HepG2 (cell line): ENCODE measurements around the gene EPHA10. TPM values are rescaled to one million over a fixed set of nuclear protein-coding genes. Genes with fewer than 3 reads are reported as not detected.

Source experiments
- HOXA9 ChIP-seq: sonication (generic); formaldehyde crosslinking; IDR thresholded peaks from 2 replicates; pipeline ENCODE4 v1.8.1; 2022; ENCODE audit warnings: missing genetic modification reagents, mild to moderate bottlenecking, moderate library complexity, borderline replicate concordance
- HOXD1 ChIP-seq: sonication (generic); formaldehyde crosslinking; IDR thresholded peaks from 2 replicates; pipeline ENCODE4 v1.5.0; 2020; ENCODE audit warnings: missing genetic modification reagents
- JUND ChIP-seq: sonication (generic); formaldehyde crosslinking; IDR thresholded peaks from 2 replicates; pipeline ENCODE4 v1.8.0; 2022; ENCODE audit warnings: mild to moderate bottlenecking, missing genetic modification reagents
- KDM1A ChIP-seq: IDR thresholded peaks from 2 replicates; pipeline ENCODE4 v1.6.1; 2016; ENCODE audit warnings: missing compliant biosample characterization
- RAD51 ChIP-seq: fragments of 450-650 bp; IDR thresholded peaks from 2 replicates; pipeline ENCODE4 v1.6.1; 2016; ENCODE audit warnings: borderline replicate concordance
- RELA ChIP-seq: sonication (generic); formaldehyde crosslinking; IDR thresholded peaks from 2 replicates; pipeline ENCODE4 v1.4.0; 2020; ENCODE audit warnings: missing genetic modification reagents
- SIN3A ChIP-seq: IDR thresholded peaks from 2 replicates; pipeline ENCODE4 v1.6.1; 2011; ENCODE audit warnings: low read depth, mild to moderate bottlenecking, control low read depth, low read length, borderline replicate concordance
- SMC3 ChIP-seq: IDR thresholded peaks from 2 replicates; pipeline ENCODE4 v1.6.1; 2011; ENCODE audit warnings: low read length, improper control_type of control experiment
- SP1 ChIP-seq, 2 experiments: fragments of 450-650 bp in 1 of 2; sonication (generic) in 1 of 2; formaldehyde crosslinking in 1 of 2; IDR thresholded peaks; 2 replicates each; pipeline versions ENCODE4 v1.4.0 to v1.6.1; 2016 to 2020; ENCODE audit warnings: missing genetic modification reagents in 1 of 2
- TBX3 ChIP-seq: fragments of 450-650 bp; IDR thresholded peaks from 2 replicates; pipeline ENCODE4 v1.6.1; 2017; ENCODE audit warnings: antibody characterized with exemption, mild to moderate bottlenecking, inconsistent platforms, borderline replicate concordance
- ZNF263 ChIP-seq: sonication (generic); formaldehyde crosslinking; IDR thresholded peaks from 2 replicates; pipeline ENCODE4 v1.4.0; 2020; ENCODE audit warnings: missing genetic modification reagents
- ZNF329 ChIP-seq: sonication (generic); formaldehyde crosslinking; IDR thresholded peaks from 2 replicates; pipeline ENCODE4 v1.9.0; 2021; ENCODE audit warnings: low read depth, mild to moderate bottlenecking, missing genetic modification reagents
- ZNF577 ChIP-seq: sonication (generic); formaldehyde crosslinking; IDR thresholded peaks from 2 replicates; pipeline ENCODE4 v1.4.0; 2020; ENCODE audit warnings: mild to moderate bottlenecking, low read depth, missing genetic modification reagents, borderline replicate concordance
- ZNF605 ChIP-seq: sonication (generic); formaldehyde crosslinking; IDR thresholded peaks from 2 replicates; pipeline ENCODE4 v1.8.0; 2022; ENCODE audit warnings: mild to moderate bottlenecking, missing genetic modification reagents
- ZNF614 ChIP-seq: IDR thresholded peaks from 2 replicates; pipeline ENCODE4 v1.6.1; 2018; ENCODE audit warnings: missing biosample characterization, missing genetic modification reagents, inconsistent platforms, borderline replicate concordance
- ZNF780A ChIP-seq: sonication (generic); formaldehyde crosslinking; IDR thresholded peaks from 2 replicates; pipeline ENCODE4 v1.8.0; 2022; ENCODE audit warnings: mild to moderate bottlenecking, missing genetic modification reagents, moderate library complexity
- ZNF841 ChIP-seq: sonication (generic); formaldehyde crosslinking; IDR thresholded peaks from 2 replicates; pipeline ENCODE4 v1.8.1; 2023; ENCODE audit warnings: missing genetic modification reagents, borderline replicate concordance
- polyA plus RNA-seq, 8 experiments: library from polyadenylated mRNA; depleted of rRNA in 3 of 8; stranded (reverse) in 7 of 8; unstranded in 1 of 8; fragments of >200 nt; fragmentation: Illumina TruSeq in 4 of 8; extraction: Trizol in 4 of 8; gene quantifications; 2 replicates each; pipeline versions ENCODE4 v1.2.1 to v1.2.3, GENCODE V29; 2011 to 2016; ENCODE audit warnings: low read depth in 4 of 8, missing spikeins in 1 of 8, mixed read lengths in 1 of 8; ENCODE audit not compliant: insufficient read depth in 1 of 8
- total RNA-seq, 5 experiments: library from RNA; depleted of rRNA; stranded (reverse); fragments of >200 nt; fragmentation: Illumina TruSeq; extraction: Trizol; gene quantifications; 2 replicates each; pipeline ENCODE4 v1.2.3, GENCODE V29; 2016; ENCODE audit warnings: low read depth in 1 of 5
- TF ChIP-seq, protein P1 (sequence below): sonication (generic); formaldehyde crosslinking; IDR thresholded peaks from 2 replicates; pipeline ENCODE4 v1.8.0; 2022; ENCODE audit warnings: missing genetic modification reagents, mild to moderate bottlenecking, borderline replicate concordance
- TF ChIP-seq, protein P2 (sequence below): sonication (generic); formaldehyde crosslinking; IDR thresholded peaks from 2 replicates; pipeline ENCODE4 v1.4.0; 2020; ENCODE audit warnings: mild to moderate bottlenecking, missing genetic modification reagents, borderline replicate concordance
- TF ChIP-seq, protein P3 (sequence below), 2 experiments: fragments of 450-650 bp in 1 of 2; sonication (generic) in 1 of 2; formaldehyde crosslinking; IDR thresholded peaks; 2 replicates each; pipeline versions ENCODE4 v1.5.0 to v1.8.0; 2020 to 2022; ENCODE audit warnings: mild to moderate bottlenecking in 1 of 2, missing genetic modification reagents in 1 of 2
- TF ChIP-seq, protein P4 (sequence below): sonication (generic); formaldehyde crosslinking; IDR thresholded peaks from 2 replicates; pipeline ENCODE4 v1.8.1; 2023; ENCODE audit warnings: mild to moderate bottlenecking, missing genetic modification reagents
- TF ChIP-seq, protein P5 (sequence below): sonication (generic); formaldehyde crosslinking; IDR thresholded peaks from 2 replicates; pipeline ENCODE4 v1.5.0; 2020; ENCODE audit warnings: missing genetic modification reagents, mild to moderate bottlenecking, borderline replicate concordance

EPHA10 gene
- total and polyA plus RNA-seq, 2 of the 13 experiments (the other 11 are each of a cell fraction or from before 2014, with no cell fraction given): 0.11 to 0.58 TPM

DNA sequence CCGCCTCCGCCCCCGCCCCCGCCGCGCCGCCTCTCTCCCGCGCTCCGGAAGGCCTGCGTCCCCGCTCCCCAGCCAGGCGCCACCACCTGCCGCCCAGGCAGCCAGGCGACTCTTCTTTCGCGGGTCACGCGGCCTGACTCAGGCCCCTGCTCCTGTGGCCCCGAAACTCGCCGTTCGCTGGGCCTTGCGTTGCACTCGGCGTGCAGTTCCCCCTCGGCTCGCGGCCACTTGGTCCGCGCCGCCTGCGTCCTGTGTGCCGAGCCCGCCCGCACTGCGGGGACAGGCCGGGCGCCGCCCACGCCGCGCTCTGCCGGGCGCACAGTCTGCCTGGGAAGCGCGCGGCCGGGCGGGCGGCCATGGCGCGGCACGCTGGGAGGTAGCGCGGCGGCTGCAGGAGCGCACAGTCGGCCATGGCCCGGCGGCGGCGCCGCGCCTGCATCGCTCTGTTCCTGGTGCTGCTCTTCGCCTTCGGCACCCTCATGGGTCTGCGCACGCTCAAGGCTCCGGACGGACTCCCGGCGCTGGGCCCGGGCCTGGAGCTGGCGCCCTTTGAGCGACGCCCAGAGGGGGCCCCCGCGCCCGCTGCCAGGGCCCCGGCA is 29.0 kb upstream of the EPHA10 start, which contains the start of gene MANEAL (continued):
- TF ChIP-seq, protein P1, sequence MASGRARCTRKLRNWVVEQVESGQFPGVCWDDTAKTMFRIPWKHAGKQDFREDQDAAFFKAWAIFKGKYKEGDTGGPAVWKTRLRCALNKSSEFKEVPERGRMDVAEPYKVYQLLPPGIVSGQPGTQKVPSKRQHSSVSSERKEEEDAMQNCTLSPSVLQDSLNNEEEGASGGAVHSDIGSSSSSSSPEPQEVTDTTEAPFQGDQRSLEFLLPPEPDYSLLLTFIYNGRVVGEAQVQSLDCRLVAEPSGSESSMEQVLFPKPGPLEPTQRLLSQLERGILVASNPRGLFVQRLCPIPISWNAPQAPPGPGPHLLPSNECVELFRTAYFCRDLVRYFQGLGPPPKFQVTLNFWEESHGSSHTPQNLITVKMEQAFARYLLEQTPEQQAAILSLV: no peak
- TF ChIP-seq ZNF780A (CRISPR knock-in tag): 0 out of 2 replicates have a peak, but pooled peaks have one; percentile 40
- TF ChIP-seq SP1 (IDR thresholded peaks at IDR 0.05): no peak
- no peak for TF ChIP-seq SP1 (CRISPR knock-in tag; IDR thresholded peaks at IDR 0.05)
- TF ChIP-seq, protein P2, sequence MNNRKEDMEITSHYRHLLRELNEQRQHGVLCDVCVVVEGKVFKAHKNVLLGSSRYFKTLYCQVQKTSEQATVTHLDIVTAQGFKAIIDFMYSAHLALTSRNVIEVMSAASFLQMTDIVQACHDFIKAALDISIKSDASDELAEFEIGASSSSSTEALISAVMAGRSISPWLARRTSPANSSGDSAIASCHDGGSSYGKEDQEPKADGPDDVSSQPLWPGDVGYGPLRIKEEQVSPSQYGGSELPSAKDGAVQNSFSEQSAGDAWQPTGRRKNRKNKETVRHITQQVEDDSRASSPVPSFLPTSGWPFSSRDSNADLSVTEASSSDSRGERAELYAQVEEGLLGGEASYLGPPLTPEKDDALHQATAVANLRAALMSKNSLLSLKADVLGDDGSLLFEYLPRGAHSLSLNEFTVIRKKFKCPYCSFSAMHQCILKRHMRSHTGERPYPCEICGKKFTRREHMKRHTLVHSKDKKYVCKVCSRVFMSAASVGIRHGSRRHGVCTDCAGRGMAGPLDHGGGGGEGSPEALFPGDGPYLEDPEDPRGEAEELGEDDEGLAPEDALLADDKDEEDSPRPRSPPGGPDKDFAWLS (CRISPR knock-in tag): no peak
- no peak for TF ChIP-seq ZNF577
- TF ChIP-seq, protein P3, sequence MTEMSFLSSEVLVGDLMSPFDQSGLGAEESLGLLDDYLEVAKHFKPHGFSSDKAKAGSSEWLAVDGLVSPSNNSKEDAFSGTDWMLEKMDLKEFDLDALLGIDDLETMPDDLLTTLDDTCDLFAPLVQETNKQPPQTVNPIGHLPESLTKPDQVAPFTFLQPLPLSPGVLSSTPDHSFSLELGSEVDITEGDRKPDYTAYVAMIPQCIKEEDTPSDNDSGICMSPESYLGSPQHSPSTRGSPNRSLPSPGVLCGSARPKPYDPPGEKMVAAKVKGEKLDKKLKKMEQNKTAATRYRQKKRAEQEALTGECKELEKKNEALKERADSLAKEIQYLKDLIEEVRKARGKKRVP (CRISPR knock-in tag; IDR thresholded peaks at IDR 0.05): peak in 1 of 2 experiments; percentile 39; a peak in 1 of 4 replicates
- TF ChIP-seq ZNF614: 0 out of 2 replicates have a peak, but pooled peaks have one; percentile 7
- TF ChIP-seq, protein P4, sequence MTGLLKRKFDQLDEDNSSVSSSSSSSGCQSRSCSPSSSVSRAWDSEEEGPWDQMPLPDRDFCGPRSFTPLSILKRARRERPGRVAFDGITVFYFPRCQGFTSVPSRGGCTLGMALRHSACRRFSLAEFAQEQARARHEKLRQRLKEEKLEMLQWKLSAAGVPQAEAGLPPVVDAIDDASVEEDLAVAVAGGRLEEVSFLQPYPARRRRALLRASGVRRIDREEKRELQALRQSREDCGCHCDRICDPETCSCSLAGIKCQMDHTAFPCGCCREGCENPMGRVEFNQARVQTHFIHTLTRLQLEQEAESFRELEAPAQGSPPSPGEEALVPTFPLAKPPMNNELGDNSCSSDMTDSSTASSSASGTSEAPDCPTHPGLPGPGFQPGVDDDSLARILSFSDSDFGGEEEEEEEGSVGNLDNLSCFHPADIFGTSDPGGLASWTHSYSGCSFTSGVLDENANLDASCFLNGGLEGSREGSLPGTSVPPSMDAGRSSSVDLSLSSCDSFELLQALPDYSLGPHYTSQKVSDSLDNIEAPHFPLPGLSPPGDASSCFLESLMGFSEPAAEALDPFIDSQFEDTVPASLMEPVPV (CRISPR knock-in tag): no peak
- TF ChIP-seq, protein P5, sequence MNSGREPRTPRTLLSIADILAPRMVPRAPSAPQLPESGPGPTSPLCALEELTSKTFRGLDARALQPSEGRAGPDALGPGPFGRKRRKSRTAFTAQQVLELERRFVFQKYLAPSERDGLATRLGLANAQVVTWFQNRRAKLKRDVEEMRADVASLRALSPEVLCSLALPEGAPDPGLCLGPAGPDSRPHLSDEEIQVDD: 0 out of 2 replicates have a peak, but pooled peaks have one; percentile 45
- peak; percentile 29; the same call in 1 of the 2 replicates for TF ChIP-seq ZNF263 (CRISPR knock-in tag)
- TF ChIP-seq RELA (CRISPR knock-in tag): no peak
- TF ChIP-seq HOXA9 (CRISPR knock-in tag): 0 out of 2 replicates have a peak, but pooled peaks have one; percentile 59
- no peak for TF ChIP-seq KDM1A (CRISPR knock-in tag)
- TF ChIP-seq HOXD1 (CRISPR knock-in tag): 0 out of 2 replicates have a peak, but pooled peaks have one; percentile 30
- TF ChIP-seq JUND (CRISPR knock-in tag): no peak
- TF ChIP-seq SMC3: no peak
- TF ChIP-seq SIN3A: no peak
- peak; percentile 61; the same call in 1 of the 2 replicates for TF ChIP-seq ZNF841 (CRISPR knock-in tag)
- no peak for TF ChIP-seq RAD51
- no peak for TF ChIP-seq ZNF329 (CRISPR knock-in tag)
- TF ChIP-seq ZNF605: no peak
- no peak for TF ChIP-seq TBX3
